GM19043 (cell line): Measurements from ENCODE around the gene ZNF518A.

ENCODE experiments used
- ATAC-seq: cut with Tn5 transposase; IDR thresholded peaks from one replicate; pipeline ENCODE4 v1.9.1; 2021; ENCODE audit warnings: low read depth; ENCODE audit not compliant: unreplicated experiment

ZNF518A gene, protein sequence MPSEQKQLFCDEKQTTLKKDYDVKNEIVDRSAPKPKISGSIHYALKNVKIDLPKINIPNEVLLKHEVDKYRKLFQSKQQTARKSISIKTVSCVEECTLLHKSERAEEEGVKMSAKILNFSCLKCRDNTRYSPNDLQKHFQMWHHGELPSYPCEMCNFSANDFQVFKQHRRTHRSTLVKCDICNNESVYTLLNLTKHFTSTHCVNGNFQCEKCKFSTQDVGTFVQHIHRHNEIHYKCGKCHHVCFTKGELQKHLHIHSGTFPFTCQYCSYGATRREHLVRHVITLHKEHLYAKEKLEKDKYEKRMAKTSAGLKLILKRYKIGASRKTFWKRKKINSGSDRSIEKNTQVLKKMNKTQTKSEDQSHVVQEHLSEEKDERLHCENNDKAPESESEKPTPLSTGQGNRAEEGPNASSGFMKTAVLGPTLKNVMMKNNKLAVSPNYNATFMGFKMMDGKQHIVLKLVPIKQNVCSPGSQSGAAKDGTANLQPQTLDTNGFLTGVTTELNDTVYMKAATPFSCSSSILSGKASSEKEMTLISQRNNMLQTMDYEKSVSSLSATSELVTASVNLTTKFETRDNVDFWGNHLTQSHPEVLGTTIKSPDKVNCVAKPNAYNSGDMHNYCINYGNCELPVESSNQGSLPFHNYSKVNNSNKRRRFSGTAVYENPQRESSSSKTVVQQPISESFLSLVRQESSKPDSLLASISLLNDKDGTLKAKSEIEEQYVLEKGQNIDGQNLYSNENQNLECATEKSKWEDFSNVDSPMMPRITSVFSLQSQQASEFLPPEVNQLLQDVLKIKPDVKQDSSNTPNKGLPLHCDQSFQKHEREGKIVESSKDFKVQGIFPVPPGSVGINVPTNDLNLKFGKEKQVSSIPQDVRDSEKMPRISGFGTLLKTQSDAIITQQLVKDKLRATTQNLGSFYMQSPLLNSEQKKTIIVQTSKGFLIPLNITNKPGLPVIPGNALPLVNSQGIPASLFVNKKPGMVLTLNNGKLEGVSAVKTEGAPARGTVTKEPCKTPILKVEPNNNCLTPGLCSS (N-terminal part only)

DNA sequence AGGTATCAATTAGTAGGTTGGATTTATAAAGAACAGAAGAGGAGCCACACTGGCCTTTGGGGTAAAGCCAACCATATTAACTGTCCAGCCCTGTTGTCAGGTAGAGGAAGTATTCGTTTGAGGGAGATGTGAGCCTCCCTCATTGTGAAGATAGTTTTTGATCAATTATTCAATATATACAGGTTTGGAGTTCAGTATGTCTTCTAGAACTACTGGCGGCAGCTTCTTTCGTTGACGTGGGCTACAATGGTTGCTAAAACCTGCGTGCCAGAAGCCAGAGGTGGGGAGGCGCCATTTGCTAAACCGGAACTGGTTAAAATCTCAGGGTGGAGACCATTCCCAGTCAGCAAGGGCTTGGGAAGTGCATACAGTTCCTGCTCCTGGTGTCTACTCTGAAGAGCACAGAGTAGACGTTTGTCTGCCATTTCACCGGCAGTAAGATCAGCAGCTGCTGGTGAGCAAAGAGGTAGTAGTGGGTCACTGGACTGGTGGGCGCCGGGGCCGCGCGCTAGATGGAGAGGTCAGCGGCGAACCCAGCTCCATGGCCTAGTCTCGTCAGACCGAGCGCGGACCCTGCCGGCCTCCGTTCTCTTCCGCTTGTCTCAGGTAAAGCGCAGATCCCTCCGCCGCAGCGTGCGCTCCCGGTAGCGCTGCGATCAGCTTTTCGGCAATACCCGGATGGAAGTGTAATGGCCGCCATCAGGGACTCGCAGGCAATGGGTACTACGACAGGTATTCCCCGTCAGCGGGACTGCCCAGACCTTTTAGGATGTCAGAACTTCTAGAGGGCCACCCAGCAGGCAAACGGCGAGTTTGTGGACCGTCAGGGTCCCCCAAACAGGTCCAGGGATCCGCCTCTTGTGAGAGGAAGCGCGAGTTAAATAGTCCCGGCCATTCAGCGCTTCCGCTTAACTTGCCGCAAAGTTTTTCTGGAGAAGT lies at the start of gene ZNF518A:
Gene ZNF518A, plus strand, starts transcription at position 911 of the 939 bp plus-strand sequence. CDS start 26,026 bp downstream, outside the sequence.
- ATAC-seq, result peak; percentile 70

DNA sequence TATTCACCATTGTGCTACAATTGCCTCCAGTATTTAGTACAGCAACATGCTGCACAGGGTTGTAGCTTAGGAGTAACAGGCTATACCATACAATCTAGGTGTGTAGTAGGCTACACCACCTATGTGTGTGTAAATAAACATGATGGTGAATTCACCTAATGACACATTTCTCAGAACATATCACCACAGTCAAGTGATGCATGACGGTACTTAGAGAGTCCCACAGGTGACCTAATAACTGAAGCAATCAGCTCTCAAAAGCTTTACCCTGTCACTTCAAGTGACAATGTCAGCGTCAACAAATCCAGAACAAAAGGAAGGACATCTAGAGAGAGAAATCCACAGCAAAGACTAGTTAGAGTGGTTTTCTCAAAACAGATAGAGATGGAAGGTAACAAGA lies 47.9 kb upstream of the ZNF518A start:
- ATAC-seq, result no peak

DNA sequence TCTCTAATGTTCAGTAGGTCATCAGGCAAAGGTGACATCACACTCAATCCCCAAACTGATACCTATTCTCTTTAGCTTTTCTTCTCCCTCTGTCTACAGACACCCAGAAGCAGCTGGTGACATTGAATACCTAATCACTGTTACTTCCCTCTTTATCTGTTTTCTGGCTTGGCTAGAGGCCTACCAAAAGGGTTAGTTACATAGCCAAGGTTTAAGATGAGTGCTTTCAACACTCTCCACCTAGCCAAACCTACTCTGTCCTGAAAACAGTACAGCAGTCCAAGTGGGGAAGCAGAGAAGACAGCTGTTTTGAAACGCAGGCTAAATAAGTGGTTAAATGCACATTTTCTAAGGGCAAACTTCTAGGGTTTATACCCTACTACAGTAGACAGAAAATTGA lies 47.3 kb upstream of the ZNF518A start:
- ATAC-seq, result no peak

DNA sequence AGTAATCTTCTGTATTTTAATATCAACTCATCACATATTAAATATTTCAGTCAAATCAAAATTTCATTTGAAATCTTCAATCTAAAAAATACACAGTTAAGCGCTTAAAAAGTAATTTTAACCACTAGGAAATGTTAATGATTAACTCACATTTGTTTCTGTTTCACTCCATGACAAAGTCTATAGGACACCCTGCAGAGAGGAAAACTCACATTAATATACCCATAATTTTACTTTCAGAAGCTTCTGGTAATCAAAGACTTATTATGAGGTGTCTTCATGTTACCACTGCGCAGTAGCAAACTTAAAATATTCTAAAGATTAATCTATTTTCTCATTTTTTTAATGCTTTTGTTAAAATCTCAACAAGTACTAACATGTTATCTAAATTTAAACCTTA lies 41.0 kb upstream of the ZNF518A start:
- no peak for ATAC-seq

DNA sequence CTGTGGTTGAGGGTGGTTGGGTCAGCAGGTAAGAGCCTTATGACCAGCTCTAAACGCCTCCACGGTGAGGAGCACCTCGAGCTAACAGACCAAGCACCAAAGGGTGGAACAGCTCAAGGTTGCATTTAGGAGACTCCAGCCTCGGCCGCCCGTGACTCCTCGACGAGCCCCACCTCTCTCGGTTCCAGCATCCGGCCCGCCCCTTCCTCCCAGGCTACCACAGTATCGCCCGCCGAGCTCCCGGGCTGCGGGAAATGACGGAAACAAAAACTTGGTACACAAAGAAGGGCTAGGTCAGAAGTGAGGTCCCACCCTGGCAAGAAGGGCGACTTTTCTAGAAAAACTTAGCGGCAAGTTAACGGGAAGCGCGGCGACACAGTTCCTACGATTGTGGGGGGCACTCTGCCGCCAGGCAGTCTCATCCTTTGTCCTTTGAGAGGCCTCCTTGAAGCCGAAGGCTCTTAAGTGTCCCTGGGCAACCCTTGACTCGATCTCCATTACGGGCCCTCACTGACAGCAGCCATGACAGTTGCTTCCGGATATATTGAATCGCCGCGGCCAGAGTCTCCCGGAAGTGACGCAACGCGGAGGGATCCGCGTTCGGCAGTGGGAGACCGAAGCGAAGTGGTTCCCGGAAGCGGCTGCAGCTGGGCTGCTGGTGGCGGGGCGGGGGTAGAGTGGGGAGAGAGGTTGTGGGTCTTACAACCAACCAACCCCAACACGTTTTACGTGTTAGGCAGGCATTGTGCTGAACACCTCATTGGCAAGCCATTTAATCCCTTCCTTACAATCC lies 40.2 kb upstream of the ZNF518A start:
- ATAC-seq, result peak; percentile 85

DNA sequence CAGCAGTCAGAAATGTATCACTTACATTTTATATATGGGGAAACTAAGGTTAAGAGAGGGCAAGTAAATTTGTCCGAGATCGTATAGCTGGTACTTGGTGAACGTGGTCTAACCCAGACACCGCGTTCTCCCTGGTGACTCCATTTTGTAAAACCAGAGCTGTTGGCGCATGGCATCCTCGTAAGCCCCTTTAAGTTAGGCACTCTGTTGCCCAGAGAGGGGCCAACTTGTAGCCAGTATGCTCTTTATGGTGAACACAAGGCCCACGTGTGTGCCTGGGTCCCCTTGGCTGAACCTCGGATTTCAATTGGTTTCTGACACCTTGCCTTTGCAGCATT lies 39.7 kb upstream of the ZNF518A start:
- no peak for ATAC-seq

DNA sequence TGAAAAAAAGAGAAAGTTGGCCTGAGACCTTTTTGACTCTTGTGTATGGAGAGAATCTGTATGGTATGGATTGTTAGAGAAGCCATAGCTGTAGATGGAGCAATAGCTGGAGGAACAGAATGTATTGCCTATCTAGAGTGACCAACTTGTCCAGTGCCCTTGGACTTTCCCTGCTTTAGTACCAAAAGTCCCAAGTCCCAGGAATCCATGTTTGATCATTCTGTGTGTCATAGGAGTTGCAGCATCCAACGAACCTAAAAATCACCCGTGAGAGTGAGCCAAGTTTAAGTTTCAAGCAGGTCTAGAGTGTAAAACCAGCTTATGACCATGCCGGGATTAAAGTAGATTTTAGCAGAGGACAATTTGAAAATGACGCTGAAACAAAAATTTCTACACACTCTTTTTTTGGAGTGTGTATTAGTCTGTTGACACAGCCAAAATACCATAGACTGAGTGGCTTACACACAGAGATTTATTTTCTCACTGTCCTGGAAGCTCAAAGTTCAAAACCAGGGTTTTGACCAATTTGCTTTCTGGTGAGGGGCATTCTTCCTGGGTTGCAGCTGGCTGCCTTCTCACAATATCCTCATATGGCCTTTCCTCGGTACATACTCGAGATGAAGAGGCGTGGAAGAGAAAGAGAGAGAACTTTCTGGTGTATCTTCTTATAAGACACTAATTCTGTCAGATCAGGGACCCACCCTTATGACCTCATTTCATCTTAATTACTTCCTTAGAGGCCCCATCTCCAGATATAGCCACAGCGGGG lies 36.9 kb upstream of the ZNF518A start:
- no peak for ATAC-seq

DNA sequence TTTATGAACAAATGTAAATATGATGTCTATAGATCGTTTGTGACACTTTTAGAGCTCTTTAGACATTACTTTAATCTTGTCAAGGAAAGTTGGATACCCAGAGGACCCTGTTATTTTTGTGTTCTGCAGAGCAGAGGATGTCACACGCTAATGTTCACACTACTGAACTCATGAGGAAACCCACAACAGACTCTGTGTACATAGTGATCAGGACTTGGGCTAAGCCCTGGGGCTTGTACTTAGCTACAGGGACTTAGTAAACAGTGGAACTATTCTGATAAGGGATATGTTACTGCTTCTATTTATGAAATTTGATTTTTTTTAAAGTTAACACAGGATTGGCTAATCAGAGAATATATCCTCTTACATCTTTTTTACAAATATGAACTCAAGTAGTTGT lies 36.1 kb upstream of the ZNF518A start:
- no peak for ATAC-seq

DNA sequence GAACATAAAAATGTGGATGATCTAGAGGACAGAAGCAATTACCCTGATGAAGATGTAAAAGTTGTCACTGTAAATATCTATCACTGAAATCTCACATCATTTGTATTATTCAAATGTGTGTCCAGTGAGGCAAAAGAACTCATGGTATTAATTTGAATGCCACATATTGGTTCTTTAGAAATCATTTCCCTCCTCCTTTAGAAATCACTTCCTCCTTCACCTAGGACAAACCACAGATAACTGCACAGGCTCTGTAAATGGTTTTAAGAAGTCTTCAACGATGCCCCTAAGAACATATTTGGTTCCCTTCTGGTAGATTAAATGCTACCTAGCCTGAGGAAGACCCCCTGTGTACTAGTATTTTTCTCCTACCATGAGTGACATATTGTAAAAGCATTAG lies 33.1 kb upstream of the ZNF518A start:
- ATAC-seq, result no peak

DNA sequence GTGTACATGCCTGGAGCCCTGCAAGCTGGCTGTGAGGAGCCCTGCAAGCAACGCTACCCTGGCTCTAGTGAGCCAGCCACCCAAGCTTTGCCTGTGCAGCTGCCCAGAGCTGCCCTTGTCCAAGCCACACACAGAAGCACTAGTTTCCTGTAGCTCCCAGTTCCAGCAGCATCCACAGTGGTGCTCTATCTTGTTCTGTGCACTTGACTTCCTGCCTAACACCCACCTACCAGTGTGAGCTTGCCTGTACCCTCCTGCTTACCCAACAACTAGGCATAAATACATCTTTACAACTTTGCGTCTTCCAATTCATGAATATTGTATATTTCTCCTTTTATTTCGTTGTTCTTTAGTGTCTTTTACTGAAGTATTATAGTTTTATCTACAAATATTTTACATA lies 32.2 kb upstream of the ZNF518A start:
- ATAC-seq, result no peak

DNA sequence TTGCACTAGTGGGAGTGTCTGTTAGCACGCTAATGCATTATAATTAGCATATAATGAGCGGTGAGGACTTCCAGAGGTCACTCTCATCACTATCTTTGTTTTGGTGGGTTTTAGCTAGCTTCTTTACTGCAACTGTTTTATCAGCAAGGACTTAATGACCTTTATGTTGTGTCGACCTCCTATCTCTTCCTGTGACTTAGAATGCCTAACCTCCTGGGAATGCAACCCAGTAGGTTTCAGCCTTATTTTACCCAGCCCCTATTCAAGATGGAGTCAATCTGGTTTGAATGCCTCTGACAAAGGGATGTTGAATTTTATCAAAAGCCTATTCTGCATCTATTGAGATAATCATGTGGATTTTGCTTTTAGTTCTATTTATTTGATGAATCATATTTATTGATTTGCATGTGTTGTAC lies 22.5 kb upstream of the ZNF518A start:
- ATAC-seq, result no peak

DNA sequence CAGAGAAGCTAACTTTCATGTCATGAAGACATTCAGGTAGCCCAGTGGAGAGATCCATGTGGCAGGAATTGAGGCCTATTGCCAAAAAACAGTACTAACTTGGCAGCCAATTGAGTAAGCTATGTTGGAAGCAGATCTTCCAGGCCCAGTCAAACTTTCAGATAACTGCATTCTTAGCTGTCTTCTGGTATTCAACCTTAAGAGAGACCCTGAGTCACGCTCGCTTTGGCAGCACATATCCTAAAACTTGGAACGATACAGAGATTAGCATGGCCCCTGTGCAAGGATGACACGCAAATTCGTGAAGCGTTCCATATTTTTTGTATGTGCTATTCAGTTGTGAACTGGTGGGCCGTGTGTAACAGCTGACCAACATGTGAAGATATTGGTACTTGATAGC lies 17.6 kb upstream of the ZNF518A start:
- ATAC-seq, result no peak

DNA sequence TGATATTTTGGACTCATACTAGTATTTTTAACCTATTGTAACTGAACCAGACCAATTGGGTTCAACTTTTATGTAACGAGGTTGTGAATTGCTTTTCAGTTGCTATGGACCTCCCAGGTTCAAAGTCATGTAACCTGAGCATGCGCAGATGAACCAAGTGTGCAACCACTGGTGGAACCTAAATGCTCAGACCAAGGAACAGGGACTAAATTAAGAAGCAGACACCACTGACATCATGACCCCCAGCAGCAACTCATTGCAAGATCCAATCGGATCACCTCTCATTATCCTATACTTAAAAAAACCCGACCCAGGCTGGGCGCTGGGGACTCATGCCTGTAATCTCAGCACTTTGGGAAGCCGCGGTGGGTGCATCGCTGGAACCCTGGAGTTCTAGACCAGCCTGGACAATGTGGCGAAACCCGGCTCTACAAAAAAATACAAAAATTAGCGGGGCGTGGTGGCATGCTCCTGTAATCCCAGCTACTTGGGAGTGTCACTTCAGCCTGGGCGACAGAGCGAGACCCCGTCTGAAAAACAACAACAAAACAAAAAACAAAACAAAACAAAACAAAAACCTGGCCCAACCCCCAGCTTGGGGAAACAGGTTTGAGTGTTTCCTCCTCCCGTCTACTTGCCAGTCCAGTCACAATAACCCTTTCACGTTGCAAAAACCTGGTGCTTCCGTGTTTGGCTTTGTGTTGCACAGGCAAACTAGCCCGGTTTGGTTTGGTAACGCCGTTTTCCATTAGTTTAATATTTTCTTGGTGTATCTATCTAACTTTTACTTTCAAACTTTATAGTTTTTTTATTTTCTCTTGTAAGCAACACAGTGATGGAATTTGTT lies 11.3 kb upstream of the ZNF518A start:
- ATAC-seq, result no peak

DNA sequence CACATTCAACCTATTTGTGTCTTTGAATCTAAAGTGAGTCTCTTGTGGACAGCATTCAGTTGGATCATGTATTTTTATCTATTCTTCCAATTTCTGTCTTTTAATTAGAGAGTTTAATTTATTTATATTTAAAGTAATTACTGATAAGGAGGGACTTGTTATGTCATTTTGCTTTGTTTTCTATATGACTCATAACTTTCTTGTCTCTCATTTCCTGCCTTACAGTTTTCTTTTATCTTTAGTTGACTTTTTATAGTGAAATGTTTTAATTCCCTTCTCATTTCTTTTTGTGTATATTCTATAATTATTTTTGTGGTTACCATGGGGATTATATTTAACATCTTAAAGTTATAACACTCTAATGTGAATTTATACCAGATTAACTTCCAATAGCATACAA lies 7.3 kb upstream of the ZNF518A start:
- ATAC-seq, result no peak

DNA sequence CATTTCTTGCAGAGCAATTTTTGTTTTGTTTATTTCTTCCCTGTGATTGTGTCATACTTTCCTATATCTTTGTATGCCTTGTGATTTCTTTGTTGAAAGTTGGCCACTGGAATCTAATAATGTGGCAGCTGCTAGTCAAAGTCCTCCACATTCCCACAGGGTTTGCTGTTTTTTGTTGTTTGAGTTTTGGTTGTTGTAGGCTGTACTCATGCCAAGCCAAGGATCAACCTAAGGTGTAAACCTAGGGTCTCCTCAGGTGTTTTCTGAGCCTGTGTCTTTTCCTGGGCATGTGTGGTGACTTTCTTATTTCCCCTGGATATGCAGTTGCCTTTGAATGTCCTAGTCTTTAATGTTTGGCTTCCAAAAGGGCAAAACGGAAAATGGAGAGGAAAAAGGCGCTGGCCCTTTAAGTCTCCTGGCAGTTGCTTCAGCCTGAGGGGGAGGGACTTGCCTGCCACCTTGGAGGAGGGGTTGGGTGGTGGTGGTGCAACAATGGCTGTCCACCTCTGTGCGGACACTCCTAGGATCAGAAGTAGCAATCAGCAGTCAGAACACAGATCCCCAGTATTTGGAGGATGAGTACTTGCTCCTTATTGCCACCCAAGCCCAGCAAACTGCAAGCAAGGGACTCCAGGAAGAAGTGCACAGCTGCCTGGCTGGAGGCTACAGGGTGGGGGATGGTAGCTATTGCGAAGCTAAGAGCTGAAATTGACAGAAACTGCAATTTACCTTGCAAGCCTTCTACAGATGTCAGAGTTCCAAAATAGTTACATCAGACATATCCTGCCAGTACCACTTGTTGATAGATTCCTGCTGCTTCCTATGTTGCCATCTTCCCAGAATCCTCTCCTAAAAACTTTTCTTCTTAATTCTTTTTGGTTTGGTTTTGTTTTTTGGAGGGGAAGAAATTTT lies 5.6 kb upstream of the ZNF518A start:
- no peak for ATAC-seq

DNA sequence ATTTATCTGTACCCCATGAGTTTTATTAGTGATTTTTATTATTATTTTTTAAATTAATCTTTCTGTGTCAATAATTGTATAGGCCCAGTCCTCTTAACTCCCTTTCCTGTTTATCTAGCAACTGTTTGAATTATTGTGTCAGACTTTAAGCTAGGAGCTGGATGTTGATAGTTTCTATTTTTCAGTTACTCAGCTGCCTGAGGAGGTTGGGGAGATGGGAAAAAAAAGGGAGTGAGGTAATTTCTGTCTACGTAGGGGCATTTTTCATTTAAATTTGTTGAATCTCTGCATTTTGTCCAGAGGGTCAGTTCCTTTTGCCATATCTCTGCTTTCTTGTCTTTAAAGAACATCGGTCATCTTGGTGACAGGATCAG lies 5.0 kb upstream of the ZNF518A start:
- no peak for ATAC-seq
